Testis (tissue), 2 donors: ENCODE measurements around the gene ATP5F1E.

Experiments
- POLR2A ChIP-seq: fragments of 450-650 bp; IDR thresholded peaks from one replicate; pipeline ENCODE4 v1.6.1; 2017; ENCODE audit warnings: antibody characterized with exemption, mild to moderate bottlenecking, moderate library complexity
- TF ChIP-seq, protein P1 (sequence below), 3 experiments: fragments of 450-650 bp in 2 of 3; fragments of 200-600 bp in 1 of 3; sonication (generic) in 1 of 3; IDR thresholded peaks; one replicate each; pipeline ENCODE4 v1.5.1; 2016 to 2019; ENCODE audit warnings: antibody characterized with exemption in 3 of 3, mild to moderate bottlenecking in 2 of 3, moderate library complexity in 1 of 3

DNA sequence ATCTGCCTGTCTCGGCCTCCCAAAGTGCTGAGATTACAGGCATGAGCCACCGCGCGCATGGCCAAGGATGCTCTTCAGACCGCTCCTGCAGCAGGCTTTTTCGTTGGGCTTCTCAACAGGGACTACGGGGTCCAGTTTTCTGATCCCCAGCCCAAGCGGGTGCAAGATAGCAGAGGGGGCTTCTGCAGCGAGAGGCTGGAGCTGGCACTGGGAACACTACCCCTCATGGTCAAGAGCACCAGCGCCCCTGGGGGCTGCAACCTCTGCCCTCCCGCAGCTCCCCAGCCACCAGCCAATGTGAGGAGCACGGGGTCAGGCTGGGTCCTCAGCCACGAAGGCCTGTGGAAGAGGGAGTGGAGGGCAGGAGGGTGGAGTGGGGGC, 31.1 kb downstream of the ATP5F1E start:
- TF ChIP-seq, protein P1, sequence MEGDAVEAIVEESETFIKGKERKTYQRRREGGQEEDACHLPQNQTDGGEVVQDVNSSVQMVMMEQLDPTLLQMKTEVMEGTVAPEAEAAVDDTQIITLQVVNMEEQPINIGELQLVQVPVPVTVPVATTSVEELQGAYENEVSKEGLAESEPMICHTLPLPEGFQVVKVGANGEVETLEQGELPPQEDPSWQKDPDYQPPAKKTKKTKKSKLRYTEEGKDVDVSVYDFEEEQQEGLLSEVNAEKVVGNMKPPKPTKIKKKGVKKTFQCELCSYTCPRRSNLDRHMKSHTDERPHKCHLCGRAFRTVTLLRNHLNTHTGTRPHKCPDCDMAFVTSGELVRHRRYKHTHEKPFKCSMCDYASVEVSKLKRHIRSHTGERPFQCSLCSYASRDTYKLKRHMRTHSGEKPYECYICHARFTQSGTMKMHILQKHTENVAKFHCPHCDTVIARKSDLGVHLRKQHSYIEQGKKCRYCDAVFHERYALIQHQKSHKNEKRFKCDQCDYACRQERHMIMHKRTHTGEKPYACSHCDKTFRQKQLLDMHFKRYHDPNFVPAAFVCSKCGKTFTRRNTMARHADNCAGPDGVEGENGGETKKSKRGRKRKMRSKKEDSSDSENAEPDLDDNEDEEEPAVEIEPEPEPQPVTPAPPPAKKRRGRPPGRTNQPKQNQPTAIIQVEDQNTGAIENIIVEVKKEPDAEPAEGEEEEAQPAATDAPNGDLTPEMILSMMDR (IDR thresholded peaks at IDR 0.05): no peak
- TF ChIP-seq POLR2A: no peak
